Loucy (cell line): ENCODE measurements around the gene GRID1.

Experiments used
- CTCF ChIP-seq: fragments of 200-600 bp; sonication (generic); conservative IDR thresholded peaks from 2 replicates; pipeline ENCODE4 v1.5.1; 2014; ENCODE audit warnings: mild to moderate bottlenecking, antibody characterized with exemption, low read length
- EZH2phosphoT487 ChIP-seq: fragments of 200-600 bp; IDR thresholded peaks from 2 replicates; pipeline ENCODE4 v1.6.1; 2018; ENCODE audit warnings: antibody characterized with exemption, mild to moderate bottlenecking, moderate library complexity, borderline replicate concordance

GRCh38 chr10:86098187-86098881 lies 268.3 kb downstream of the GRID1 start:
- no peak for TF ChIP-seq CTCF
- no peak for TF ChIP-seq EZH2phosphoT487
